ENCODE data around the gene SIL1. TPM values are rescaled to one million over a fixed set of nuclear protein-coding genes. Genes with fewer than 3 reads are reported as not detected.

SIL1 gene
- total and polyA plus RNA-seq, 2 of the 13 experiments (the other 11 are each of a cell fraction or from before 2014, with no cell fraction given): 26.0 to 30.0 TPM

GRCh38 chr5:139182528-139183296 lies 15.5 kb downstream of the SIL1 start (continued):
- TF ChIP-seq ZNF280D (CRISPR knock-in tag; IDR thresholded peaks at IDR 0.05) (no peak), ZSCAN29 (CRISPR knock-in tag; conservative IDR thresholded peaks at IDR 0.05) (no peak), ZBTB37 (CRISPR knock-in tag; IDR thresholded peaks at IDR 0.05) (no peak), FUBP1 (CRISPR knock-in tag; IDR thresholded peaks at IDR 0.05; ENCODE audit: borderline replicate concordance) (no peak), SIN3A (IDR thresholded peaks at IDR 0.05; ENCODE audit: borderline replicate concordance, low read depth, low read length) (no peak), FOXO1 (CRISPR knock-in tag; IDR thresholded peaks at IDR 0.05) (no peak), PRDM15 (CRISPR knock-in tag; IDR thresholded peaks at IDR 0.05) (no peak), ARID5B (CRISPR knock-in tag; IDR thresholded peaks at IDR 0.05) (no peak), TSC22D2 (CRISPR knock-in tag; IDR thresholded peaks at IDR 0.05; ENCODE audit: borderline replicate concordance) (no peak), ARID3A (IDR thresholded peaks at IDR 0.05; ENCODE audit: low read depth, low read length) (no peak), IRX3 (CRISPR knock-in tag; IDR thresholded peaks at IDR 0.05; ENCODE audit: borderline replicate concordance, low read depth) (no peak)
